ENCODE measurements around the gene DNAJC8. TPM values are rescaled to one million over a fixed set of nuclear protein-coding genes. Genes with fewer than 3 reads are reported as not detected.
A peak's percentile ranks its signal among the peaks of the same experiment; 100 is the strongest.

The DNAJC8 gene
- total and polyA plus RNA-seq, 4 experiments from 2014 or later, result 71.5 to 199 (median 113) TPM

GRCh38 chr1:28246427-28246832, 13.6 kb upstream of the DNAJC8 start:
- H3K4me3 ChIP-seq (ENCODE audit: low read length in 2 of 2), result peak overlapping the region; percentile 59 to 67
- H3K27me3 Mint-ChIP-seq, result no peaks in the 10 kb centered on the region
- H3K9me3 Mint-ChIP-seq, result no peaks in the 10 kb centered on the region
- peak; percentile 84 to 89 (median 87) for DNase-seq
- no peaks in the 10 kb centered on the region for H3K36me3 ChIP-seq (ENCODE audit: insufficient read depth, low read length)
- H3K9me3 ChIP-seq (ENCODE audit: control insufficient read depth in 1 of 2, low read length in 2 of 2), result no peaks in the 10 kb centered on the region
- peak overlapping the region; percentile 88 to 99 (median 94) for H3K27ac Mint-ChIP-seq
- peak overlapping the region; percentile 83 for H3K27ac ChIP-seq (ENCODE audit: low read depth, low read length)
- peaks cover 0 to 3% of the 10 kb centered on the region in 2 donors for H3K36me3 Mint-ChIP-seq
- intact Hi-C loops (cut with micrococcal nuclease), result loop anchor here (1.0 to 5.0 kb wide), 7 partner anchors 10 to 934 kb away; partner anchors contain the start of genes ATP5IF1, RNU11, SRSF4 and TRNAU1AP
- POLR2A ChIA-PET (ENCODE audit: partially characterized antibody), result interaction anchor here (0.7 to 8.9 kb wide), 21 partner anchors 12 to 1012 kb away, joined by 3 to 197 read pairs (median 5); partner anchors contain the start of genes ATP5IF1, DNAJC8, EYA3 and GMEB1
- CTCF ChIA-PET (ENCODE audit: partially characterized antibody), result interaction anchor here (0.6 to 5.5 kb wide), 10 partner anchors 11 to 334 kb away, joined by 3 to 67 read pairs (median 4); partner anchors contain the start of genes ATP5IF1, DNAJC8 and SESN2
- peaks cover 39 to 68% (median 55%) of the 10 kb centered on the region in 4 donors for H3K4me1 Mint-ChIP-seq
- H3K4me1 ChIP-seq (ENCODE audit: insufficient read depth, low read length), result peaks cover 67% of the 10 kb centered on the region
- H3K27me3 ChIP-seq (ENCODE audit: insufficient read depth, low read length), result no peaks in the 10 kb centered on the region
- H3K4me3 Mint-ChIP-seq, result peak overlapping the region; percentile 77 to 96 (median 90)

- Mint-ChIP-seq H3K4me3 (peak overlapping the region in 7 of 8 donors; percentile 51 to 85 (median 77)), H3K4me1 (peaks cover 36 to 64% (median 50%) of the 10 kb centered on the region in 4 donors), H3K36me3 (peaks cover 0 to 3% of the 10 kb centered on the region in 2 donors), H3K27ac (peak overlapping the region; percentile 82 to 98 (median 93)), H3K9me3 (no peaks in the 10 kb centered on the region), H3K27me3 (no peaks in the 10 kb centered on the region)
- POLR2A ChIA-PET (ENCODE audit: partially characterized antibody), result interaction anchor here (0.6 to 8.9 kb wide), 8 partner anchors 10 to 531 kb away, joined by 3 to 197 read pairs (median 10); partner anchors contain the start of genes ATP5IF1, DNAJC8, MED18 and SESN2
- H3K4me1 ChIP-seq (ENCODE audit: insufficient read depth, low read length), result peaks cover 62% of the 10 kb centered on the region
- CTCF ChIA-PET (ENCODE audit: partially characterized antibody), result interaction anchor here (0.6 to 5.5 kb wide), 6 partner anchors 9 to 155 kb away, joined by 3 to 67 read pairs (median 3); partner anchors contain the start of genes ATP5IF1 and DNAJC8
- H3K27ac ChIP-seq (ENCODE audit: low read depth, low read length), result peak overlapping the region; percentile 23
- no peaks in the 10 kb centered on the region for H3K9me3 ChIP-seq (ENCODE audit: control insufficient read depth in 1 of 2, low read length in 2 of 2)
- intact Hi-C loops (cut with micrococcal nuclease), result loop anchor here (5.0 kb wide), 3 partner anchors 163 to 403 kb away; partner anchors contain the start of gene RNU11
- no peak overlapping the region for H3K4me3 ChIP-seq (ENCODE audit: low read length in 2 of 2)
- DNase-seq, result no peak
- no peaks in the 10 kb centered on the region for H3K36me3 ChIP-seq (ENCODE audit: insufficient read depth, low read length)
- H3K27me3 ChIP-seq (ENCODE audit: insufficient read depth, low read length), result no peaks in the 10 kb centered on the region
These were observed 11.9 kb upstream of the DNAJC8 start for GRCh38 chr1:28244549-28245251.

- Mint-ChIP-seq H3K27me3 (no peaks in the 10 kb centered on the region), H3K36me3 (peaks cover 0 to 3% of the 10 kb centered on the region in 2 donors), H3K4me3 (peak overlapping the region in 7 of 8 donors; percentile 7 to 85 (median 80)), H3K9me3 (no peaks in the 10 kb centered on the region), H3K27ac (peak overlapping the region; percentile 82 to 95 (median 91)), H3K4me1 (peaks cover 32 to 55% (median 43%) of the 10 kb centered on the region in 4 donors)
- peak overlapping the region; percentile 23 for H3K27ac ChIP-seq (ENCODE audit: low read depth, low read length)
- H3K27me3 ChIP-seq (ENCODE audit: insufficient read depth, low read length), result no peaks in the 10 kb centered on the region
- no peaks in the 10 kb centered on the region for H3K9me3 ChIP-seq (ENCODE audit: control insufficient read depth in 1 of 2, low read length in 2 of 2)
- no peak overlapping the region for H3K4me3 ChIP-seq (ENCODE audit: low read length in 2 of 2)
- CTCF ChIA-PET (ENCODE audit: partially characterized antibody), result interaction anchor here (0.7 to 1.9 kb wide), 3 partner anchors 9 to 72 kb away, joined by 3 to 11 read pairs (median 3); no protein-coding TSS in a partner anchor
- H3K4me1 ChIP-seq (ENCODE audit: insufficient read depth, low read length), result peaks cover 59% of the 10 kb centered on the region
- H3K36me3 ChIP-seq (ENCODE audit: insufficient read depth, low read length), result no peaks in the 10 kb centered on the region
- no peak for DNase-seq
- POLR2A ChIA-PET (ENCODE audit: partially characterized antibody), result interaction anchor here (0.9 to 8.9 kb wide), 7 partner anchors 9 to 493 kb away, joined by 3 to 197 read pairs (median 9); partner anchors contain the start of genes ATP5IF1, DNAJC8, MED18 and SESN2
- intact Hi-C loops (cut with micrococcal nuclease), result no loop called here
These were observed 11.0 kb upstream of the DNAJC8 start for GRCh38 chr1:28243685-28244311.

- Mint-ChIP-seq H3K36me3 (peaks cover 0 to 6% of the 10 kb centered on the region in 2 donors), H3K4me1 (peaks cover 20 to 39% (median 26%) of the 10 kb centered on the region in 4 donors), H3K9me3 (no peaks in the 10 kb centered on the region), H3K4me3 (no peak overlapping the region), H3K27ac (no peak overlapping the region), H3K27me3 (no peaks in the 10 kb centered on the region)
- ChIA-PET POLR2A (ENCODE audit: partially characterized antibody) (interaction anchor here (8.9 kb wide), 1 partner anchor 18 kb away, joined by 179 read pairs; the partner anchor contains the start of gene SESN2), CTCF (ENCODE audit: partially characterized antibody) (no interaction called here)
- H3K27ac ChIP-seq (ENCODE audit: low read depth, low read length), result no peak overlapping the region
- DNase-seq, result no peak
- no peak overlapping the region for H3K4me3 ChIP-seq (ENCODE audit: low read length in 2 of 2)
- peaks cover 63% of the 10 kb centered on the region for H3K4me1 ChIP-seq (ENCODE audit: insufficient read depth, low read length)
- peaks cover 6% of the 10 kb centered on the region for H3K36me3 ChIP-seq (ENCODE audit: insufficient read depth, low read length)
- intact Hi-C loops (cut with micrococcal nuclease), result no loop called here
- no peaks in the 10 kb centered on the region for H3K9me3 ChIP-seq (ENCODE audit: control insufficient read depth in 1 of 2, low read length in 2 of 2)
- no peaks in the 10 kb centered on the region for H3K27me3 ChIP-seq (ENCODE audit: insufficient read depth, low read length)
These were observed 8.9 kb upstream of the DNAJC8 start for GRCh38 chr1:28241638-28242241.

- intact Hi-C loops (cut with micrococcal nuclease), result no loop called here
- POLR2A ChIA-PET (ENCODE audit: partially characterized antibody), result no interaction called here
- no peaks in the 10 kb centered on the region for H3K27me3 ChIP-seq (ENCODE audit: insufficient read depth, low read length)
- Mint-ChIP-seq H3K27ac (no peak overlapping the region), H3K4me1 (peaks cover 17 to 27% (median 21%) of the 10 kb centered on the region in 4 donors), H3K9me3 (no peaks in the 10 kb centered on the region), H3K27me3 (no peaks in the 10 kb centered on the region), H3K4me3 (no peak overlapping the region), H3K36me3 (peaks cover 0 to 3% of the 10 kb centered on the region in 2 donors)
- no peak for DNase-seq
- H3K27ac ChIP-seq (ENCODE audit: low read depth, low read length), result no peak overlapping the region
- H3K4me3 ChIP-seq (ENCODE audit: low read length in 2 of 2), result no peak overlapping the region
- H3K4me1 ChIP-seq (ENCODE audit: insufficient read depth, low read length), result peaks cover 61% of the 10 kb centered on the region
- H3K36me3 ChIP-seq (ENCODE audit: insufficient read depth, low read length), result peaks cover 6% of the 10 kb centered on the region
- H3K9me3 ChIP-seq (ENCODE audit: control insufficient read depth in 1 of 2, low read length in 2 of 2), result no peaks in the 10 kb centered on the region
- CTCF ChIA-PET (ENCODE audit: partially characterized antibody), result no interaction called here
These were observed 7.2 kb upstream of the DNAJC8 start for GRCh38 chr1:28240024-28240423.

- H3K9me3 ChIP-seq (ENCODE audit: control insufficient read depth in 1 of 2, low read length in 2 of 2), result no peaks in the 10 kb centered on the region
- no peaks in the 10 kb centered on the region for H3K27me3 ChIP-seq (ENCODE audit: insufficient read depth, low read length)
- H3K9me3 Mint-ChIP-seq, result no peaks in the 10 kb centered on the region
- no peak overlapping the region for H3K4me3 Mint-ChIP-seq
- H3K4me1 ChIP-seq (ENCODE audit: insufficient read depth, low read length), result peaks cover 51% of the 10 kb centered on the region
- intact Hi-C loops (cut with micrococcal nuclease), result no loop called here
- no peak for DNase-seq
- no peaks in the 10 kb centered on the region for H3K27me3 Mint-ChIP-seq
- POLR2A ChIA-PET (ENCODE audit: partially characterized antibody), result interaction anchor here (1.7 to 8.5 kb wide), 3 partner anchors 7 to 342 kb away, joined by 7 to 197 read pairs (median 28); no protein-coding TSS in a partner anchor
- H3K4me1 Mint-ChIP-seq, result peaks cover 10 to 21% (median 13%) of the 10 kb centered on the region in 4 donors
- no peak overlapping the region for H3K27ac ChIP-seq (ENCODE audit: low read depth, low read length)
- CTCF ChIA-PET (ENCODE audit: partially characterized antibody), result interaction anchor here (6.6 kb wide), 1 partner anchor 8 kb away, joined by 67 read pairs; no protein-coding TSS in a partner anchor
- peaks cover 0 to 3% of the 10 kb centered on the region in 2 donors for H3K36me3 Mint-ChIP-seq
- H3K36me3 ChIP-seq (ENCODE audit: insufficient read depth, low read length), result peaks cover 6% of the 10 kb centered on the region
- H3K27ac Mint-ChIP-seq, result peak overlapping the region in 1 of 7 donors; percentile 72
- no peak overlapping the region for H3K4me3 ChIP-seq (ENCODE audit: low read length in 2 of 2)
These were observed 6.2 kb upstream of the DNAJC8 start for GRCh38 chr1:28239004-28239403.

Measured in CD4-positive, alpha-beta memory T cell (primary cell).